ENCODE measurements around the gene RPL41.
"Not testable (repeated sequence)": the region's sequence is repeated elsewhere in the genome, so short reads cannot be mapped to it uniquely, and the experiment has no call there.

RPL41 gene

DNA sequence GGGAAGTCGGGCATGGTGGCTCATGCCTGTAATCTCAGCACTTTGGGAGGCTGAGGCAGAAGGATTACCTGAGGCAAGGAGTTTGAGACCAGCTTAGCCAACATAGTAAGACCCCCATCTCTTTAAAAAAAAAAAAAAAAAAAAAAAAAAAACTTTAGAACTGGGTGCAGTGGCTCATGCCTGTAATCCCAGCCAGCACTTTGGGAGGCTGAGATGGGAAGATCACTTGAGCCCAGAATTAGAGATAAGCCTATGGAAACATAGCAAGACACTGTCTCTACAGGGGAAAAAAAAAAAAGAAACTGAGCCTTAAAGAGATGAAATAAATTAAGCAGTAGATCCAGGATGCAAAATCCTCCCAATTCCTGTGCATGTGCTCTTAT lies 13.8 kb upstream of the RPL41 start:
- DNase-seq (ENCODE audit: extremely low read depth in 1 of 2, low read depth in 1 of 2): no peak

DNA sequence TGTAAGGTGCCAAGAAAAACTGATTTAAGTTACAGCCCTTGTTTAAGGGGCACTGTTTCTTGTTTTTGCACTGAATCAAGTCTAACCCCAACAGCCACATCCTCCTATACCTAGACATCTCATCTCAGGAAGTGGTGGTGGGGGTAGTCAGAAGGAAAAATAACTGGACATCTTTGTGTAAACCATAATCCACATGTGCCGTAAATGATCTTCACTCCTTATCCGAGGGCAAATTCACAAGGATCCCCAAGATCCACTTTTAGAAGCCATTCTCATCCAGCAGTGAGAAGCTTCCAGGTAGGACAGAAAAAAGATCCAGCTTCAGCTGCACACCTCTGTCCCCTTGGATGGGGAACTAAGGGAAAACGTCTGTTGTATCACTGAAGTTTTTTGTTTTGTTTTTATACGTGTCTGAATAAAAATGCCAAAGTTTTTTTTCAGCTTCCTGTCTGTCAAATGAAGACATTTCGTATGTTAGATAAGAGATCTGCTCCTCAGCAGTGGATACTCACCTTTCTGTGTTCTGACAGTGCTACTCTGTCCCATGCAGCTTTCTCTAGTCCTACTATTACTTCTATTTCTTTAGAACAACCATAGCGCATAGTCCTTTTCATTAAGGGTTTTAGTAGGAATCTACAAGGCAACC lies 13.2 kb upstream of the RPL41 start:
- no peak for DNase-seq (ENCODE audit: extremely low read depth in 1 of 2, low read depth in 1 of 2)

DNA sequence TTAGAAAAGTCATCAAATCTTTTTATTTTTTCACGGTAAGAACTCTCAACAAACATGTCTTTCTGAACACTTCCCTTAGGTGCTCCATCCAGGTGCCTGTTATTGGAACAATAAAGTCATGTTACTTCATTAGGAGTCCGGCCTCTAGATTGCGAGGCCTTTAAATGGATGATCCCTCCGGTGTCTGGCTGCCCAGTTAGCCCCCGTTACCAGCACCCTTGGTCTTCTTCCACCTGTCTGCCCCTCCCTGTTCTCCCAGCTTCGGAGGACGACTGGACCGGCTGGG lies 12.7 kb upstream of the RPL41 start:
- DNase-seq (ENCODE audit: extremely low read depth in 1 of 2, low read depth in 1 of 2): no peak

DNA sequence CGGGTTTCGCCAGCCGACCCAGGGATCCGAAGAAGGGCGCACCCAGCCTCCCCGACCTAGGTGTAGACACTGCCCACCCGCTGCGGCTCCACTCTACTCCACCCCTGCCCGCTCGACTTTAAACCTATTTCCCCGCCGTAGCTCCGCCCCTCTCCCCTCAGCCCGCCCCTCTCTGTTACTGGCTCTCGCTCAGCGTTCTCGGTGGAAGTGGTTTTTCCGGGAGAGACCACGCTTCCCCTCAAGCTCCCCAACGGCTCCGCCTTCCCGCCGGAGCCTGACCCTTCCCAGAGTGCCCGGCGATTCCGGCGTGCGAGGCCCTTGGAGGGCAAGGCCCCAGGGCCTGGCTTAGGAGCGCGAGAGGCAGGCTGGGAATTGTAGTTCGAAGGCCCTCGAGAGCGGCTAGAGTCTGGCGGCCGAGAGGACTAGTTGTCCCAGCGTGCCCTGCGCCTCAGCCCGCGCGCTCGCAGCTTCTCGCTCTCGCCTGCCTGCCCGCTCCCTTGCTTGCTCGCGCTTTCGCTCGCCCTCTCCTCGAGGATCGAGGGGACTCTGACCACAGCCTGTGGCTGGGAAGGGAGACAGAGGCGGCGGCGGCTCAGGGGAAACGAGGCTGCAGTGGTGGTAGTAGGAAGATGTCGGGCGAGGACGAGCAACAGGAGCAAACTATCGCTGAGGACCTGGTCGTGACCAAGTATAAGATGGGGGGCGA lies 12.2 kb upstream of the RPL41 start, which contains the start of gene PA2G4:
Gene PA2G4 (plus strand): TSS at position 451 of the 706 bp plus-strand sequence. CDS start 179 bp downstream, at position 630.
- peak; percentile 85 to 88 for DNase-seq (ENCODE audit: extremely low read depth in 1 of 2, low read depth in 1 of 2)

DNA sequence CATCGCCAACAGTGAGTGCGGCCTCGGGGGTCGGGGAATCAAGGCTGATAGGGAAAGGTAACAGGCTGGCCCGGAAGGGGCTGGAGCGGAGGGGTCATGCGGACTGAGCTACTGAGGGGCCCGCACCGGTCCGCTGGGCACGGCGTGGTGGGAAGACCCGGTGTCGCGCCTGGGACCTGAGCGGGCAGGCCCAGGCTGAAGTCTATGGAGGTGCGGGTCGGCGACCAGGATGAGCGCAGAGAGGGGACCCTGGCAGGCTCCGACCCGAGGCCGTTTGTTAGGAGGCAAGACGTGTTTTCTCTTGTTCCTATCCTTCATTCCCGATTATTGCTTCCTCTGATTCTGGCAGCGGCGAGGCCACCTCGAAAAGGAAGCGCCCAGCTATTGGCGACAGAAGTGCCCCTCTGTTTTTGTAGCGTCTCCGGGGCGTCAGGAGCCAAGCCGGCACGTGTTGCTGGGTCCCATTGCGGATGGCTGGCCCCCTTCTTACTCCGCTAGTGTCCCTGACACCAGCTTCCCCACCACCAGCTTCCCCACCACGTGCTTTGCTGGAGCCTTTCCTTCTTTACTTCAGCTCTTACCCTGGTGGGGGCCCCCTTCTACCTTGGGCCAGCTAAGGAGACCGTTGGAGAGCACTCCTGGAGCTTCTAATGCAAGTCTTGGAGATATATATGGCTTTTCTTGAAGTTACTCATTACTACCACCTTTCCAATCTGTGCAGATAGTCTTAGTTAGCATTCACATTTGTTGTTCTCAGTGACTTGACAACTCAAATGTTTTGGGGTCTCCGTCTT lies 11.4 kb upstream of the RPL41 start:
- no peak for DNase-seq (ENCODE audit: extremely low read depth in 1 of 2, low read depth in 1 of 2)

DNA sequence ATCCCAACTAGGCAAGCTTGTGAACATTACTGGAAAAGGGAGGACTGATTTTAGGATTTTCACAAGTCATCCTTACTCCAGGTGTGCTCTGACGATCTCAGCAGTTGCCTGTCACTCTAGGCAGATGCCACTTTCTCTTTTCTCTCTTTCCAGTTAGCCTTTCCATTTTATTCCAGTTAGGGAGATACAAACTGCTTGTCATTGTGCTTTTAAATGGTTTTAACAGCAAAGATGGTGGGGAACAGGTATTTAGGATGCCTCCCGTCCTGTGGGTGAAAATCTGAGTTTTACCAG lies 10.9 kb upstream of the RPL41 start:
- no peak for DNase-seq (ENCODE audit: extremely low read depth in 1 of 2, low read depth in 1 of 2)

DNA sequence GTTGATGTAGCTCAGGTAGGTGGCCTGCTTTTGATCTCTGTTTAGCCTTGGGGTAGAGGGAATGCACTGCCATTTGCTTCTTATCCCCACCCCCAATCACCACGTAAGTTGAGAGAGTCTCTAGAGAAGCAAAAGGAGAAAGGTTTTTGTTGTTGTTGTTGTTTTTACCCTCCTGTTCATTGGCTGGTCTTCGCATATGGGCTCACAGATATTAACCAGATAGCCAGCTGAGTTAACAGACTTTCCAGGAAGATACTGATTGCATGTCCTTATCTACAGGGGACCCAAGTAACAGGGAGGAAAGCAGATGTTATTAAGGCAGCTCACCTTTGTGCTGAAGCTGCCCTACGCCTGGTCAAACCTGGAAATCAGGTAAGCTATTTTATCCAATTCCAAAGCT lies 9.2 kb upstream of the RPL41 start:
- no peak for DNase-seq (ENCODE audit: extremely low read depth in 1 of 2, low read depth in 1 of 2)

DNA sequence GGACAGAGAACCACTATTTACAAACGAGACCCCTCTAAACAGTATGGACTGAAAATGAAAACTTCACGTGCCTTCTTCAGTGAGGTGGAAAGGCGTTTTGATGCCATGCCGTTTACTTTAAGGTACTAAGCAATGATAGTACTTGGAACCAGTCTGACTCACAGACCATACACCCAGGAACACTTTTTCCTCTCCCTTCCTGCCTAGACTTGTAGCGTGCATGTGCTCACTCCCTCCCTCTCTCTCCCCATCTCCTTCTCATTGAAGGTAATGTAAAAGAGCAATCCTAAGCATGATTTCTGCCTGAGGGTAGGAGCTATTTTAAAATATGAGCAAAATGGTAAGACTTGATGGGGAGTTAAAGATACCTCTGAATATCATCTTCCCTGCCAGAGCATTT lies 5.9 kb upstream of the RPL41 start:
- DNase-seq (ENCODE audit: extremely low read depth in 1 of 2, low read depth in 1 of 2): no peak

DNA sequence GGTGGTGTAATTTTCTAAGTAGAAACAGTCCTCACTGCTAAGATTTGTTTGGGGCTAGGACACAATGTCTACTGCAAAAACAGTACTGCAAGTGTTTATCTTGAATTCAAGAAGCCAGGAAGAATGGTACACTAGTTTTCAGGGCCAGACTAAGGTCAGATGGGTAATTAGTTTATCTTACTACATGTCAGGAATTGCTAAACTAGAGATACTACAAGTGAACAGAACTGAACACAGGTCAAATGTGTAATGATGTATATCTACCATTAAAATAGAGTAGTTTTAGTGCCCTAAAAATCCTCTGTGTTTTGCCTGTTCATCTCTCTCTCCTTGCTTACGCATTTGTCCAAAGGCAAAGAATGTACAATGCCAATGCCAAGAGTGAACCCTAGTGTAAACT lies 2.3 kb upstream of the RPL41 start:
- DNase-seq (ENCODE audit: extremely low read depth in 1 of 2, low read depth in 1 of 2): no peak

DNA sequence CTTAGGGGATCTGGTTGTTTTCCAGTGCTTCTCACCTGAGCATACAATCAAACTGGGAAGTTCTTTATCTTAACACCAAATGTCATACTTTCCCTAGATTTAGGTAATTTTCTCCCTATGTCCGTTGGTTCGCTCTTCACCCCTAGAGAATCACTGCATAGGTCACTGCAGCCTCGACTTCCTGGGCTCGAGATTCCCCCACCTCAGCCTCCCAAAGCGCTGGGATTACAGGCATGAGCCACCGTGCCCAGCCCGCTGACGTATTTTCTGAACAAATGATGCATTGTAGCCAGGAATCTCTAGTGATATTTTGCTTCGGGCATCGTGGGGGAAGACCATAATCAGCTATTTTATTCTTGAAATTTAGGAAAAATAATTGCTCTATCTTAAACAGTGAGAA lies 1.1 kb upstream of the RPL41 start:
- DNase-seq (ENCODE audit: extremely low read depth in 1 of 2, low read depth in 1 of 2): no peak

DNA sequence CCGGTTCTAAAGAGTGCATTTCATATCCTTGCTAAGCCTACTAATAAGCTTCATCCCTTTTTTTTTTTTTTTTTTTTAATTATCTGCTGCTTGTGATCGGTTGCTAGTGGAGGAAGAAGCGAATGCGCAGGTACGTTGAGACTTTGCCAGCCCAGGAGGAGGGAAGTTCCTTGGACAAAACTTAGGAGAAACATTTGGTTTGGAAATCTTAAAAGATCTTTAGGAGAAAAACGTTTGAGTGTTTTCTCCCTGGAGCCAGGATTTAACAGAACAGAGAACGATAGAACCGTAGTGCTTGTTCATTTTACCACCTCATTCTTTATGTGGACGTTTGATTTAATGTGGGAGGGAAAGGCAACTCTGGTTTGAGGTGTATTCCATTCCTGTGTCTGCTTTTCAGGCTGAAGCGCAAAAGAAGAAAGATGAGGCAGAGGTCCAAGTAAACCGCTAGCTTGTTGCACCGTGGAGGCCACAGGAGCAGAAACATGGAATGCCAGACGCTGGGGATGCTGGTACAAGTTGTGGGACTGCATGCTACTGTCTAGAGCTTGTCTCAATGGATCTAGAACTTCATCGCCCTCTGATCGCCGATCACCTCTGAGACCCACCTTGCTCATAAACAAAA lies 761 bp downstream of the RPL41 start:
- not testable (repeated sequence) for DNase-seq (ENCODE audit: extremely low read depth in 1 of 2, low read depth in 1 of 2)

DNA sequence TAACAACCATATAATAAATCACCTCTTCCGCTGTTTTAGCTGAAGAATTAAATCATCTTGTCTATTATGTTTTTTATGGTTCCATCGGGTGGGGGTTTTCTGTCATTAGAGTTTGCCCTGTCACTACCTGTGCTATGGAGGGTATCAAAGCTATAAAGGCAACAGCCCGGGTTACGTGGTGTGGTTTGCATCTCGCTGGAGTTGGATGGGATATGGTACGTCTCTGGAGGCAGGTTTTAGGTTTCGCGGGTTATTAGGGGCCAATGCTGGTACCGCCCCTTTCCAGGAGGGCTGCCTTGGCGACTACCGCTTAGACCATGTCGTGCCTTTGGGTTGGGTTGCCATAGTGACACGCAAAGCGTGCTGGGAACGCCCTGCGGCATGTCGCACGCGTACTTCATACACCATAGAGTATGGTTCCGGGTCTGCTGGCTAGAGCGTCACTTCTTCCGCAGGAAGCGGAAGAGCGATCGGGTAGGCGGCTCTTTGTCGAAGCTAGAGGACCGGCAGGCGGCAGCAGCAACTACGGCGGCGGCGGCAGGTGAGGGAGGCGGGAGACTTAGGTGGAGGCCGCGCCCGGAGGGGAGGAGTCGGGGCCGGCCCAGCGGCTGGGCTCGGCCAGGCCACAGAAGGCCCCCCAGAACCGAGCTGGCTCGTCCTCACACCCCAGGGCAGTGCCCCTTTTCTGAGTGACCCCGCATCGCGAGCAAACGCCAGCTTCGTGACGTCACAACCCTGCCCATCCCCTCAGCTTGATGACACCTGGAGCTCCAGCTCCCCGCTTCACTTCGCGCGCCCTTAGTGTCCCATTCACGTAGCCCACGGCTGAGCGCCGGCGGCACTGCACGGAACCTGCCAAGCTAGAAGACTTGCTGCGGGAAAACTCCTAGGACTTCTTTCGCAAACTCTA lies 1.6 kb downstream of the RPL41 start, which contains the start of gene ZC3H10:
Gene ZC3H10 (plus strand): TSS at position 489 of the 910 bp plus-strand sequence. CDS start 2,297 bp downstream, outside the sequence.
- DNase-seq (ENCODE audit: extremely low read depth in 1 of 2, low read depth in 1 of 2): peak; percentile 92 to 93

DNA sequence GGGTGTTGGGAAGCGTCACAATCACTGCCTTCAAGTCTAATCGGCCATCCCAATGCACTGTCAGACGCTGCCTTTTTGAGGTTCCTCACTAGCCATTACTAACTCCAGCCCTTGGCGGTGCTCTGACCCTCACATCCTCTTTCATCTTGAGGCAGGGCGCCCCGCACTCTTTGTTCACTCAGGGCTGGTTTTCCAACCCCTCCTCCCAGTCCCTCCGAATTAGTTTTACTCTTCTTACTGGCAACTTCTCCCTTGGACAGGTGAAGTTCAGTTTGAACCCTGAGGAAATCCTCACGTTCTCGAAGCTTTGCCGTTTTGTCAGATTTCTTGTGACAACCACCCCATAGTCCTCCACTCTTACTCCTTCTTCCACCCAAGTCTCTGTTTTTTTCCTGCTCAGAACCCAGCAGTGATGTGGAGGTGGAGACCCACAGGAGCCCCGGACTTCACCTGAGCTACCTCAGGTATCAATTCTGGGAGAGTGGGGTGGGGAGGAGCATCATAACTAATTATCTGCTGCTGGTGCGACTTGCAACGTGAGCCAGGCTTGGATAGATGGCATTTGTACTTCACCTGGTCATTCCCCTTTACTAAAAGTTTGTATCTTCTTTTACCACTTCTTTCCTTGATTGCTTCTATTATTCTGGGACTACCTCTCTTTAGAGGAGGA lies 2.4 kb downstream of the RPL41 start:
- no peak for DNase-seq (ENCODE audit: extremely low read depth in 1 of 2, low read depth in 1 of 2)

DNA sequence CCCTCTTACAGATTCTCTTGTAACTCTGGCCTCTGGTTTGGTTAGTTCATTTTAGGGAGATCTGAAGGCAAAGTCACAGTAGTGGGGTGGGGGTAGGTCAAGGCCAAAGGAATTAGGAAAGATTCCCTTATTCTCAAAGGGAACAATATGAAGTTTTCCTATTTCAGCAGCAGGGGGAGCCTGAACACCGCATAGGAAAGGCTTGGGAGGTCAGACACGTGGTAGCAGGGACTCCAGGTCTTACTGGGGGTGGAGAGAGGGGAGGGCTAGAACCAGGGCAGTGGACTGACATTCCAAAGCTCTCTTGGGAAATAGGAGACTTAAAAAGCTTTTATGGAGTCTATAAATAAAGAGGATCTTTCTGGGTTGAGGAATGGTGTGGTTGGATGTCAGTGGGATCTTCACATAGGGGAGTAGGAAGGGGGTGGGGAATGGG lies 2.9 kb downstream of the RPL41 start:
- DNase-seq (ENCODE audit: extremely low read depth in 1 of 2, low read depth in 1 of 2): no peak

DNA sequence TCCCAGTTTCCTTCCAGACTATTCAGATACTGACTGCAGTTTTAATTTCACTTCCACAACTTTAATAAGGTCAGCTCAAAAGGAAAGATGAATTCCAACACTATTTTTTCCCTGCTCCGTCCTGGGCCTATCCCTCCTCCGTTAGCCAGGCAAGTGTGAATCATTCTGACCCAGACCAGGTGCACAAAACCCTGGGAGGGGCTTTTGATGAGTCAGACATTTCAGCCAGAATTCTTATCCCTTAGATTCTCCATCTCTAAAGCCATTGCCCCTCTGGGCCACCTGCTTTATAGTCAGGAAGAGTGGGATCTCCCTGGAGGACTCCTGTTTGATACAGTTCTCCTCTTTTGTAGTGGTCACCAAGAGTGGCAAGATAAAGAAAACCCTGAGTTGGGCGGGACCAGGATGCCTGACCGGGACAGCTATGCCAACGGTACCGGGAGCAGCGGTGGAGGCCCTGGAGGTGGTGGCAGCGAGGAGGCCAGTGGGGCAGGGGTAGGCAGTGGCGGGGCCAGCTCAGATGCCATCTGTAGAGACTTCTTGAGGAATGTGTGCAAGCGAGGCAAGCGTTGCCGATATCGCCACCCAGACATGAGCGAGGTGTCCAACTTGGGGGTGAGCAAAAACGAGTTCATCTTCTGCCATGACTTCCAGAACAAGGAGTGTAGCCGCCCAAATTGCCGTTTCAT lies 3.9 kb downstream of the RPL41 start:
- DNase-seq (ENCODE audit: extremely low read depth in 1 of 2, low read depth in 1 of 2): no peak

DNA sequence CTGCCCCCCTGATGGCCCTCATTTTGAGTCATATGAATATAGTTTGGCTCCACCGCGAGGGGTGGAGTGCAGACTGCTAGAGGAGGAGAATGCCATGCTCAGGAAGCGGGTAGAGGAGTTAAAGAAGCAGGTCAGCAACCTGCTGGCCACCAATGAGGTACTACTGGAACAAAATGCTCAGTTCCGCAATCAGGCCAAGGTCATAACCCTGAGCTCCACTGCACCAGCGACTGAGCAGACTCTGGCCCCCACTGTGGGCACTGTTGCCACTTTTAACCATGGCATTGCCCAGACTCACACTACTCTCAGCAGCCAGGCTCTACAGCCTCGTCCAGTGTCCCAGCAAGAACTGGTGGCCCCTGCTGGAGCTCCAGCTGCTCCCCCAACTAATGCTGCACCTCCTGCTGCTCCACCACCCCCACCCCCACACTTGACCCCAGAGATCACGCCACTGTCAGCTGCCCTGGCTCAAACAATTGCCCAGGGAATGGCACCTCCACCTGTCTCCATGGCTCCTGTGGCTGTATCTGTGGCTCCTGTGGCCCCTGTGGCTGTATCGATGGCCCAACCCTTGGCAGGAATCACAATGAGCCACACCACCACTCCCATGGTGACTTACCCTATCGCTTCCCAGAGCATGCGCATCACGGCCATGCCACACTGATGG lies 4.9 kb downstream of the RPL41 start:
- DNase-seq (ENCODE audit: extremely low read depth in 1 of 2, low read depth in 1 of 2): no peak

DNA sequence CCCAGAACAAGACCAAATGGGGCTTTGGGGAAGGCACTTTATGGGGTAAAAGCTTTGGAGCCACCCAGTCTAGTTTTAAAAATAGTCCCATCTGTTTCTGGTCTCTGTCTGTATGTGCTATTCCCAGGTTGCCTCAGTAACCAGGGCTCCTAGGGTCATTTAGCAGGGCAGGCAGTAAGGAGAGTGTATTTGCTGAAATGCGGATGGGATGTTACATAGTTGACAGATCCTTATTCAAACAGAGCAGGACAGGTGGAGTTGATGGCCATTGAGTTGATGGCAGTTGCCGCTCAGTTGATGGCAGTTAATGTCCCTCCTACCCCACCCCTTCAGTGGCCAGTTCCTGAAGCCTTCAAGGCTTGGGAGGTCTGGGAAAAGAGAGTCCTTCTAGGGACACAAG lies 6.2 kb downstream of the RPL41 start:
- no peak for DNase-seq (ENCODE audit: extremely low read depth in 1 of 2, low read depth in 1 of 2)

DNA sequence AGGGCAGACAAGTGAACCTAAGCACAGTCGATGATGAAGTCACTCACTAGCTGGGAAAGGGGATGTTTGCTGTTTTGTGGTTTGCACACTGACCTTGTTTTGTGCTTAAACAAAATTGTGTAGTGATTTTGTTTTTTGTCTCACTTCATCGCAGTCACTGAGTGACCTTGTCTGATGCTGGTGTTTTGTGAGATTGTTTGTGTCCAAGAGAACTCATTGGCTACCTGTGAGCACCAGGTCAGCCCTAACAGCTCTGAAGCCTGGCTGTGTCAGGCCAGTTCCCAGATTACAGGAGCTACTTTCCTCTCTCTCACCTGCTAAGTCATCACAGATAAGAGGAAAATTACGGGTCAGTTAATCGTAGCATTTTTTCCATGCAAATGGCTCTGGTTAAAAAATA lies 7.7 kb downstream of the RPL41 start:
- no peak for DNase-seq (ENCODE audit: extremely low read depth in 1 of 2, low read depth in 1 of 2)

DNA sequence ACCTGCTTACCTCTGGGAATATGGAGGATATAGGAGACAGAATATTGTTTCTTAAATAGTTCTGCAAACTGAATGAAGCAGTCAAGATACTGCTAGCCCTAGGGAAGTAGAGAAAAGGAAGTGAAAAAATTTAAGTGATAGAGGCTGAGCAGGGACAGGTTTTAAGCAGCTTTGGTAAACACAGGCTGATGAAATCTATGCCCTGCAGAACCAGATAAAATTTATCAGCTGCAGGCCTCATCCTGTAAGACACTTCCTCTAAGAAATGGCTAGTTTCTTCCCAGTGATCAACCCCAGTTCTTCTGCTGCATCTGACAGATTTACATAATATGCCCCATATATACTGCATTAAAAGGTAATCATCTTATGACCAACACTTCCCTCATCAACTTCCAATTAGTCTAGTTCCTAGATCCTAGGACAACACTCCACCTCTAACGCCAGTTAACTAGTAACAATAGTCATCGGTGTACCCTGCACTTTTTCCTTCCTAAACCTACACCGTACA lies 10.4 kb downstream of the RPL41 start:
- no peak for DNase-seq (ENCODE audit: extremely low read depth in 1 of 2, low read depth in 1 of 2)

Data from activated CD8-positive, alpha-beta memory T cell treated with anti-CD3 and anti-CD28 coated beads for 1 hour (primary cell).